Endothelial cell of umbilical vein (primary cell): ENCODE measurements around the gene SFMBT1. TPM values are rescaled to one million over a fixed set of nuclear protein-coding genes. Genes with fewer than 3 reads are reported as not detected.
A peak's percentile ranks its signal among the peaks of the same experiment; 100 is the strongest.

Source experiments
- BruUV-seq: library from RNA; stranded (reverse); fragments of 400-500 nt; replicated peaks from 2 replicates; lab custom pipeline; 2021; lab: Mats Ljungman, UMichigan
- CTCF ChIA-PET: fragments of 300-600, 350-600 bp; sonication (Branson Sonifier 250); formaldehyde crosslinking; loops from one replicate; lab custom pipeline; 2021; ENCODE audit warnings: antibody characterized with exemption, inconsistent platforms; lab: Charles Lee
- POLR2A ChIA-PET: fragments of 300-600, 350-600 bp; sonication (Branson Sonifier 250); formaldehyde crosslinking; loops from one replicate; lab custom pipeline; 2021; ENCODE audit warnings: antibody characterized with exemption, inconsistent platforms; lab: Charles Lee
- DNase-seq: peaks from one replicate; pipeline ENCODE4 v3.0.0-alpha.2; 2011; ENCODE audit warnings: low read depth, low spot score
- FAIRE-seq: peaks from 2 replicates; lab custom pipeline; 2011; peaks lifted over from hg19 to GRCh38; lab: Jason Lieb, UNC
- H2AFZ ChIP-seq: 2 replicates; pipeline ENCODE4 v1.6.0; 2012; ENCODE audit warnings: low read depth, low read length, control low read depth, inconsistent platforms
- H3K27ac ChIP-seq: 2 replicates; pipeline ENCODE4 v1.5.1; 2011; ENCODE audit warnings: low read depth, mild to moderate bottlenecking, control low read depth, low read length, moderate library complexity; ENCODE audit not compliant: insufficient read depth
- H3K27me3 ChIP-seq, 2 experiments: 2 replicates each; pipeline versions ENCODE4 v1.6.0 to v1.6.1; 2011; ENCODE audit warnings: low read length in 2 of 2, mixed read lengths in 1 of 2; ENCODE audit not compliant: control insufficient read depth in 2 of 2, insufficient read depth in 2 of 2
- H3K36me3 ChIP-seq, 2 experiments: 2 replicates in 1 of 2; 3 replicates in 1 of 2; pipeline ENCODE4 v1.5.1; 2011; ENCODE audit warnings: low read length in 2 of 2, mild to moderate bottlenecking in 1 of 2, moderate library complexity in 1 of 2; ENCODE audit not compliant: control insufficient read depth in 2 of 2, insufficient read depth in 2 of 2; ENCODE audit errors: extremely low read depth in 1 of 2
- H3K4me1 ChIP-seq: 3 replicates; pipeline ENCODE4 v1.5.1; 2011; ENCODE audit warnings: mild to moderate bottlenecking, low read length; ENCODE audit not compliant: control insufficient read depth, insufficient read depth; ENCODE audit errors: extremely low read depth
- H3K4me2 ChIP-seq: 2 replicates; pipeline ENCODE4 v1.6.1; 2011; ENCODE audit warnings: low read length, control low read depth, mixed read lengths; ENCODE audit not compliant: insufficient read depth
- H3K4me3 ChIP-seq, 3 experiments: fragments of 200-600 bp in 1 of 3; sonication (generic), shearing (Covaris generic) in 1 of 3; replicated peaks in 1 of 3; 2 replicates each; pipeline ENCODE4 v1.5.1; 2011 to 2016; ENCODE audit warnings: control low read depth in 3 of 3, low read length in 3 of 3, mild to moderate bottlenecking in 2 of 3, inconsistent platforms in 1 of 3, low read depth in 1 of 3, moderate library complexity in 1 of 3; ENCODE audit not compliant: insufficient read depth in 1 of 3
- H3K79me2 ChIP-seq: 2 replicates; pipeline ENCODE4 v1.6.0; 2012; ENCODE audit warnings: low read length, inconsistent platforms; ENCODE audit not compliant: control insufficient read depth, insufficient read depth
- H3K9ac ChIP-seq: replicated peaks from 2 replicates; pipeline ENCODE3; 2011; ENCODE audit warnings: low read length, control low read depth; ENCODE audit not compliant: insufficient read depth; ENCODE audit errors: extremely low read depth
- H3K9me1 ChIP-seq: replicated peaks from 3 replicates; pipeline ENCODE4 v1.6.0; 2011; ENCODE audit warnings: mild to moderate bottlenecking, low read length; ENCODE audit not compliant: control insufficient read depth, insufficient read depth; ENCODE audit errors: extremely low read depth
- H3K9me3 ChIP-seq: replicated peaks from 2 replicates; pipeline ENCODE4 v1.5.1; 2012; ENCODE audit warnings: low read length, inconsistent platforms; ENCODE audit not compliant: control insufficient read depth, insufficient read depth
- H4K20me1 ChIP-seq: replicated peaks from 2 replicates; pipeline ENCODE3; 2011; ENCODE audit warnings: mild to moderate bottlenecking, low read length; ENCODE audit not compliant: control insufficient read depth, insufficient read depth; ENCODE audit errors: extremely low read depth
- CTCF ChIP-seq, 2 donors: IDR thresholded peaks; 1 replicate in 1 of 2; 2 replicates in 1 of 2; pipeline ENCODE4 v1.5.1; 2011; ENCODE audit warnings: low read length in 2 of 2, mild to moderate bottlenecking in 2 of 2, moderate library complexity in 2 of 2, control low read depth in 1 of 2, inconsistent platforms in 1 of 2, low read depth in 1 of 2; ENCODE audit not compliant: insufficient read depth in 1 of 2; ENCODE audit errors: extremely low read depth in 1 of 2
- EZH2 ChIP-seq: IDR thresholded peaks from 2 replicates; pipeline ENCODE4 v1.6.1; 2012; ENCODE audit warnings: borderline replicate concordance, low read depth, mild to moderate bottlenecking, moderate library complexity, low read length, inconsistent platforms; ENCODE audit not compliant: severe bottlenecking
- FOS ChIP-seq: IDR thresholded peaks from 2 replicates; pipeline ENCODE4 v1.6.1; 2011; ENCODE audit warnings: mild to moderate bottlenecking, low read length, moderate library complexity, borderline replicate concordance; ENCODE audit not compliant: insufficient read depth
- GATA2 ChIP-seq: IDR thresholded peaks from 2 replicates; pipeline ENCODE4 v1.7.0; 2011; ENCODE audit warnings: low read depth, mild to moderate bottlenecking, moderate library complexity, mixed read lengths, low read length; ENCODE audit not compliant: insufficient read length, insufficient read depth
- JUN ChIP-seq: IDR thresholded peaks from 2 replicates; pipeline ENCODE4 v1.6.1; 2011; ENCODE audit warnings: borderline replicate concordance, low read depth; ENCODE audit not compliant: insufficient read length, insufficient read depth
- MAX ChIP-seq: IDR thresholded peaks from 2 replicates; pipeline ENCODE4 v1.6.1; 2011; ENCODE audit not compliant: insufficient read depth, insufficient read length
- MYC ChIP-seq: IDR thresholded peaks from one replicate; pipeline ENCODE4 v1.6.1; 2011; ENCODE audit warnings: mild to moderate bottlenecking, low read depth, low read length
- POLR2A ChIP-seq: IDR thresholded peaks from 2 replicates; pipeline ENCODE4 v1.6.1; 2012; ENCODE audit warnings: low read depth, mild to moderate bottlenecking, control low read depth, low read length
- POLR2AphosphoS5 ChIP-seq: IDR thresholded peaks from 2 replicates; pipeline ENCODE4 v1.6.1; 2012; ENCODE audit warnings: low read depth, mild to moderate bottlenecking, control low read depth, low read length, moderate library complexity; ENCODE audit not compliant: insufficient read depth
- dilution Hi-C: fragments of 300-500 bp; cut with MboI; formaldehyde crosslinking; loops from one replicate; pipeline ENCODE4 v1.15.0; 2019; ENCODE audit warnings: low sequenced_read_pairs; ENCODE audit not compliant: extremely low pct_ligation_motif_present
- intact Hi-C: fragments of 100-400 bp; cut with micrococcal nuclease; formaldehyde crosslinking; loops from one replicate; pipeline ENCODE4 v1.10.0; 2022
- polyA plus RNA-seq, 4 experiments: library from polyadenylated mRNA; depleted of rRNA in 3 of 4; stranded (reverse) in 3 of 4; unstranded in 1 of 4; fragments of >200 nt; gene quantifications; 2 replicates each; pipeline versions ENCODE4 v1.2.1 to v1.2.3, GENCODE V29; 2011 to 2012; ENCODE audit warnings: missing spikeins in 1 of 4
- total RNA-seq: library from RNA; stranded (reverse); gene quantifications from 2 replicates; pipeline ENCODE4 v1.2.3, GENCODE V29; 2021

Gene SFMBT1
- total and polyA plus RNA-seq, 2 donors (not counting 3 experiments of a cell fraction or from before 2014, with no cell fraction given) = 1.8 to 6.0 TPM

- BruUV-seq = TSS peak; percentile 34
- H4K20me1 ChIP-seq = no peaks in the 10 kb centered on the region
- no peaks in the 10 kb centered on the region for H3K36me3 ChIP-seq
- intact Hi-C loops (no loop called here), dilution Hi-C loops (no loop called here)
- DNase-seq (peak; percentile 47), FAIRE-seq (peak; percentile 28)
- H3K79me2 ChIP-seq = no peaks in the 10 kb centered on the region
- peak overlapping the region; percentile 56 for H2AFZ ChIP-seq
- peak overlapping the region; percentile 44 for H3K4me2 ChIP-seq
- TF ChIP-seq FOS (no peak), POLR2AphosphoS5 (peak; percentile 12)
- H3K27ac ChIP-seq = no peak overlapping the region
- H3K9me1 ChIP-seq = no peaks in the 10 kb centered on the region
- POLR2A ChIA-PET = no interaction called here
- H3K4me1 ChIP-seq = peaks cover 7% of the 10 kb centered on the region
- CTCF ChIA-PET = interaction anchor here (1.1 kb wide), 1 partner anchor 17 kb away, joined by 4 read pairs; no protein-coding TSS in a partner anchor
- H3K27me3 ChIP-seq = peaks cover 0 to 13% of the 10 kb centered on the region in 2 experiments
- H3K9ac ChIP-seq = peak overlapping the region; percentile 66
- H3K9me3 ChIP-seq = no peaks in the 10 kb centered on the region
- H3K4me3 ChIP-seq = peak overlapping the region; percentile 6 to 85 (median 57)
These were observed 959 bp downstream of the SFMBT1 start for GRCh38 chr3:53044711-53045517.

- no peak overlapping the region for H3K27ac ChIP-seq
These were observed 1.5 kb downstream of the SFMBT1 start for GRCh38 chr3:53044371-53044710.

More at GRCh38 chr3:53044371-53044710, 1.5 kb downstream of the SFMBT1 start:
- no peaks in the 10 kb centered on the region for H3K9me1 ChIP-seq
- dilution Hi-C loops (no loop called here), intact Hi-C loops (no loop called here)
- peaks cover 7% of the 10 kb centered on the region for H3K4me1 ChIP-seq
- BruUV-seq = no TSS peak
- TF ChIP-seq JUN (no peak), POLR2A (no peak), MYC (no peak), EZH2 (no peak), MAX (no peak), GATA2 (no peak), FOS (no peak), CTCF (IDR thresholded peaks at IDR 0.05; ENCODE audit: extremely low read depth in 1 of 2, insufficient read depth in 1 of 2, low read depth in 1 of 2, low read length in 2 of 2) (no peak), POLR2AphosphoS5 (no peak)
- no peaks in the 10 kb centered on the region for H3K36me3 ChIP-seq
- H2AFZ ChIP-seq = no peak overlapping the region
- no peaks in the 10 kb centered on the region for H4K20me1 ChIP-seq
- no peak overlapping the region for H3K9ac ChIP-seq
- peak overlapping the region in 2 of 3 experiments; percentile 57 to 85 for H3K4me3 ChIP-seq
- CTCF ChIA-PET = no interaction called here
- no peaks in the 10 kb centered on the region for H3K79me2 ChIP-seq
- peak overlapping the region; percentile 44 for H3K4me2 ChIP-seq
- POLR2A ChIA-PET = no interaction called here
- peak; percentile 37 for FAIRE-seq
- peaks cover 0 to 13% of the 10 kb centered on the region in 2 experiments for H3K27me3 ChIP-seq
- H3K9me3 ChIP-seq = no peaks in the 10 kb centered on the region
- DNase-seq = no peak
